GM20431 (cell line): Measurements from ENCODE around the gene GNAQ.
"Not testable (repeated sequence)": the region's sequence is repeated elsewhere in the genome, so short reads cannot be mapped to it uniquely, and the experiment has no call there.

Experiments used
- in situ Hi-C: fragments of 300-500 bp; cut with MseI, MboI; formaldehyde crosslinking; loops from one replicate; pipeline ENCODE4 v1.15.0; 2020; ENCODE audit warnings: low sequenced_read_pairs; ENCODE audit not compliant: unreplicated experiment

GNAQ gene

GRCh38 chr9:77726289-77726688 lies 305.3 kb downstream of the GNAQ start:
- in situ Hi-C loops: no loop called here

GRCh38 chr9:77725820-77726219 lies 305.8 kb downstream of the GNAQ start:
- in situ Hi-C loops: no loop called here

- in situ Hi-C loops: no loop called here
These were observed 306.4 kb downstream of the GNAQ start for GRCh38 chr9:77725046-77725694.

GRCh38 chr9:77721156-77721555 lies 310.5 kb downstream of the GNAQ start:
- in situ Hi-C loops: not testable (repeated sequence)

- in situ Hi-C loops: no loop called here
These were observed 312.3 kb downstream of the GNAQ start for GRCh38 chr9:77719321-77719720.

- in situ Hi-C loops: not testable (repeated sequence)
These were observed 313.3 kb downstream of the GNAQ start for GRCh38 chr9:77718298-77718640.

- in situ Hi-C loops: not testable (repeated sequence)
These were observed 313.9 kb downstream of the GNAQ start for GRCh38 chr9:77717608-77718297.

- in situ Hi-C loops: no loop called here
These were observed 317.5 kb downstream of the GNAQ start for GRCh38 chr9:77714077-77714549.

- in situ Hi-C loops: no loop called here
These were observed 319.0 kb downstream of the GNAQ start for GRCh38 chr9:77712533-77713130.

- in situ Hi-C loops: no loop called here
These were observed 320.5 kb downstream of the GNAQ start for GRCh38 chr9:77710965-77711648.

GRCh38 chr9:77710316-77710715 lies 321.3 kb downstream of the GNAQ start:
- in situ Hi-C loops: no loop called here

- in situ Hi-C loops: no loop called here
These were observed 323.4 kb downstream of the GNAQ start for GRCh38 chr9:77708064-77708815.

GRCh38 chr9:77707383-77708063 lies 324.1 kb downstream of the GNAQ start:
- in situ Hi-C loops: no loop called here

- in situ Hi-C loops: no loop called here
These were observed 326.0 kb downstream of the GNAQ start for GRCh38 chr9:77705636-77706035.

GRCh38 chr9:77702521-77703390 lies 328.9 kb downstream of the GNAQ start:
- in situ Hi-C loops: not testable (repeated sequence)

- in situ Hi-C loops: no loop called here
These were observed 334.2 kb downstream of the GNAQ start for GRCh38 chr9:77697238-77697984.

GRCh38 chr9:77690723-77691122 lies 340.9 kb downstream of the GNAQ start:
- in situ Hi-C loops: not testable (repeated sequence)

- in situ Hi-C loops: not testable (repeated sequence)
These were observed 341.5 kb downstream of the GNAQ start for GRCh38 chr9:77690119-77690518.
